Epidermal melanocyte (primary cell): Measurements from ENCODE around the gene DCTN2.

Experiments used
- DNase-seq: peaks from one replicate; pipeline ENCODE4 v3.0.0; 2011; ENCODE audit warnings: low spot score; ENCODE audit not compliant: insufficient read length

Gene DCTN2

GRCh38 chr12:57491393-57492280 is 55.4 kb downstream of the DCTN2 start:
- DNase-seq = no peak

- DNase-seq = no peak
Measured at GRCh38 chr12:57490126-57490525, 56.9 kb downstream of the DCTN2 start.

GRCh38 chr12:57489157-57489641 is 57.8 kb downstream of the DCTN2 start:
- DNase-seq = no peak

GRCh38 chr12:57488402-57489156 is 58.4 kb downstream of the DCTN2 start:
- no peak for DNase-seq

GRCh38 chr12:57487597-57488401 is 59.2 kb downstream of the DCTN2 start, which contains the start of gene MARS1:
MARS1 (plus strand) TSS chr12:57488068; CDS start chr12:57488091, 23 bp downstream.
- peak; percentile 91 for DNase-seq

- no peak for DNase-seq
Measured at GRCh38 chr12:57487055-57487596, 59.9 kb downstream of the DCTN2 start.

GRCh38 chr12:57485695-57486094 is 61.3 kb downstream of the DCTN2 start:
- no peak for DNase-seq

GRCh38 chr12:57483466-57483865 is 63.5 kb downstream of the DCTN2 start:
- DNase-seq = no peak

GRCh38 chr12:57481671-57482070 is 65.3 kb downstream of the DCTN2 start:
- DNase-seq = no peak
